HG02938 (cell line): ENCODE data around the gene OR5D13.

ENCODE experiments used
- ATAC-seq: cut with Tn5 transposase; IDR thresholded peaks from one replicate; pipeline ENCODE4 v1.9.1; 2021; ENCODE audit warnings: mild to moderate bottlenecking, moderate library complexity; ENCODE audit not compliant: unreplicated experiment

Gene OR5D13

GRCh38 chr11:55773138-55773537, at the start of gene OR5D13:
Gene OR5D13, plus strand, starts transcription at chr11:55773438. Its CDS starts 0 bp downstream, at chr11:55773438.
- no peak for ATAC-seq

- no peak for ATAC-seq
These were observed 46.4 kb upstream of the OR5D13 start for GRCh38 chr11:55726715-55727324.

GRCh38 chr11:55732936-55733335, 40.3 kb upstream of the OR5D13 start:
- ATAC-seq = no peak

GRCh38 chr11:55791606-55792005, 18.4 kb downstream of the OR5D13 start:
- no peak for ATAC-seq

GRCh38 chr11:55793321-55793720, 20.1 kb downstream of the OR5D13 start:
- no peak for ATAC-seq

GRCh38 chr11:55795256-55795655, 22.0 kb downstream of the OR5D13 start, which contains the start of gene OR5D14:
Gene OR5D14, plus strand, starts transcription at chr11:55795556. Its CDS starts 0 bp downstream, at chr11:55795556.
- ATAC-seq = no peak

GRCh38 chr11:55806248-55806647, 33.0 kb downstream of the OR5D13 start:
- no peak for ATAC-seq

- no peak for ATAC-seq
These were observed 37.8 kb downstream of the OR5D13 start, which contains the start of gene OR5L1 for GRCh38 chr11:55811067-55811466. Gene OR5L1, plus strand, starts transcription at chr11:55811367. Its CDS starts 100 bp downstream, at chr11:55811467.

GRCh38 chr11:55819330-55819729, 46.1 kb downstream of the OR5D13 start, which contains the start of gene OR5D18:
Gene OR5D18, plus strand, starts transcription at chr11:55819630. Its CDS starts 0 bp downstream, at chr11:55819630.
- ATAC-seq = no peak
